ENCODE results near the gene C1orf35.

C1orf35 gene

GRCh38 chr1:228145463-228146416 is 42.6 kb upstream of the C1orf35 start:
- no peak for DNase-seq (ENCODE audit: low read depth)
- H3K4me3 ChIP-seq (ENCODE audit: low read depth, low read length), result no peak overlapping the region
- no peak for TF ChIP-seq CTCF (IDR thresholded peaks at IDR 0.05; ENCODE audit: control insufficient read depth, extremely low read depth, insufficient read depth)

GRCh38 chr1:228144993-228145343 is 41.8 kb upstream of the C1orf35 start:
- TF ChIP-seq CTCF (IDR thresholded peaks at IDR 0.05; ENCODE audit: control insufficient read depth, extremely low read depth, insufficient read depth), result no peak
- DNase-seq (ENCODE audit: low read depth), result no peak
- H3K4me3 ChIP-seq (ENCODE audit: low read depth, low read length), result no peak overlapping the region

- TF ChIP-seq CTCF (IDR thresholded peaks at IDR 0.05; ENCODE audit: control insufficient read depth, extremely low read depth, insufficient read depth), result no peak
- no peak for DNase-seq (ENCODE audit: low read depth)
- H3K4me3 ChIP-seq (ENCODE audit: low read depth, low read length), result no peak overlapping the region
Measured at GRCh38 chr1:228144193-228144992, 41.3 kb upstream of the C1orf35 start.

GRCh38 chr1:228143480-228144192 is 40.5 kb upstream of the C1orf35 start:
- DNase-seq (ENCODE audit: low read depth), result no peak
- H3K4me3 ChIP-seq (ENCODE audit: low read depth, low read length), result no peak overlapping the region
- no peak for TF ChIP-seq CTCF (IDR thresholded peaks at IDR 0.05; ENCODE audit: control insufficient read depth, extremely low read depth, insufficient read depth)

- DNase-seq (ENCODE audit: low read depth), result no peak
- H3K4me3 ChIP-seq (ENCODE audit: low read depth, low read length), result peak overlapping the region; percentile 98
- no peak for TF ChIP-seq CTCF (IDR thresholded peaks at IDR 0.05; ENCODE audit: control insufficient read depth, extremely low read depth, insufficient read depth)
Measured at GRCh38 chr1:228142701-228143136, 39.6 kb upstream of the C1orf35 start.

- H3K4me3 ChIP-seq (ENCODE audit: low read depth, low read length), result peak overlapping the region; percentile 98
- no peak for DNase-seq (ENCODE audit: low read depth)
- no peak for TF ChIP-seq CTCF (IDR thresholded peaks at IDR 0.05; ENCODE audit: control insufficient read depth, extremely low read depth, insufficient read depth)
Measured at GRCh38 chr1:228142155-228142691, 39.1 kb upstream of the C1orf35 start.

Measured in LNCaP clone FGC (cell line).